ENCODE measurements around the gene NEDD4L.

NEDD4L gene

GRCh38 chr18:58408665-58409064 lies 364.6 kb downstream of the NEDD4L start:
- H3K9me3 ChIP-seq (ENCODE audit: insufficient read depth, low read depth, low read length): no peaks in the 10 kb centered on the region
- H3K9ac ChIP-seq (ENCODE audit: low read depth, low read length): no peak overlapping the region
- no peaks in the 10 kb centered on the region for H3K36me3 ChIP-seq (ENCODE audit: insufficient read depth, low read depth, low read length)
- no peak overlapping the region for H3K27ac ChIP-seq (ENCODE audit: low read length)
- H3K4me3 ChIP-seq (ENCODE audit: low read length): no peak overlapping the region
- no peaks in the 10 kb centered on the region for H3K4me1 ChIP-seq (ENCODE audit: insufficient read depth, low read length)
- no peaks in the 10 kb centered on the region for H3K27me3 ChIP-seq (ENCODE audit: insufficient read depth, low read length)

- no peaks in the 10 kb centered on the region for H3K27me3 ChIP-seq (ENCODE audit: insufficient read depth, low read length)
- H3K27ac ChIP-seq (ENCODE audit: low read length): no peak overlapping the region
- no peaks in the 10 kb centered on the region for H3K9me3 ChIP-seq (ENCODE audit: insufficient read depth, low read depth, low read length)
- H3K36me3 ChIP-seq (ENCODE audit: insufficient read depth, low read depth, low read length): no peaks in the 10 kb centered on the region
- H3K4me3 ChIP-seq (ENCODE audit: low read length): no peak overlapping the region
- H3K4me1 ChIP-seq (ENCODE audit: insufficient read depth, low read length): no peaks in the 10 kb centered on the region
- no peak overlapping the region for H3K9ac ChIP-seq (ENCODE audit: low read depth, low read length)
Observed at GRCh38 chr18:58409802-58410445, 365.9 kb downstream of the NEDD4L start.

GRCh38 chr18:58411323-58411722 lies 367.3 kb downstream of the NEDD4L start:
- no peak overlapping the region for H3K9ac ChIP-seq (ENCODE audit: low read depth, low read length)
- H3K36me3 ChIP-seq (ENCODE audit: insufficient read depth, low read depth, low read length): no peaks in the 10 kb centered on the region
- no peaks in the 10 kb centered on the region for H3K4me1 ChIP-seq (ENCODE audit: insufficient read depth, low read length)
- H3K9me3 ChIP-seq (ENCODE audit: insufficient read depth, low read depth, low read length): no peaks in the 10 kb centered on the region
- no peak overlapping the region for H3K27ac ChIP-seq (ENCODE audit: low read length)
- H3K4me3 ChIP-seq (ENCODE audit: low read length): no peak overlapping the region
- H3K27me3 ChIP-seq (ENCODE audit: insufficient read depth, low read length): no peaks in the 10 kb centered on the region

- H3K27ac ChIP-seq (ENCODE audit: low read length): no peak overlapping the region
- H3K36me3 ChIP-seq (ENCODE audit: insufficient read depth, low read depth, low read length): no peaks in the 10 kb centered on the region
- H3K4me3 ChIP-seq (ENCODE audit: low read length): no peak overlapping the region
- no peaks in the 10 kb centered on the region for H3K9me3 ChIP-seq (ENCODE audit: insufficient read depth, low read depth, low read length)
- no peaks in the 10 kb centered on the region for H3K4me1 ChIP-seq (ENCODE audit: insufficient read depth, low read length)
- H3K27me3 ChIP-seq (ENCODE audit: insufficient read depth, low read length): no peaks in the 10 kb centered on the region
- H3K9ac ChIP-seq (ENCODE audit: low read depth, low read length): no peak overlapping the region
Observed at GRCh38 chr18:58412844-58413666, 369.0 kb downstream of the NEDD4L start.

GRCh38 chr18:58413667-58414628 lies 369.9 kb downstream of the NEDD4L start:
- no peak overlapping the region for H3K27ac ChIP-seq (ENCODE audit: low read length)
- H3K9ac ChIP-seq (ENCODE audit: low read depth, low read length): no peak overlapping the region
- no peak overlapping the region for H3K4me3 ChIP-seq (ENCODE audit: low read length)
- no peaks in the 10 kb centered on the region for H3K4me1 ChIP-seq (ENCODE audit: insufficient read depth, low read length)
- no peaks in the 10 kb centered on the region for H3K36me3 ChIP-seq (ENCODE audit: insufficient read depth, low read depth, low read length)
- no peaks in the 10 kb centered on the region for H3K27me3 ChIP-seq (ENCODE audit: insufficient read depth, low read length)
- H3K9me3 ChIP-seq (ENCODE audit: insufficient read depth, low read depth, low read length): no peaks in the 10 kb centered on the region

GRCh38 chr18:58416014-58416703 lies 372.1 kb downstream of the NEDD4L start:
- no peak overlapping the region for H3K4me3 ChIP-seq (ENCODE audit: low read length)
- H3K36me3 ChIP-seq (ENCODE audit: insufficient read depth, low read depth, low read length): no peaks in the 10 kb centered on the region
- no peaks in the 10 kb centered on the region for H3K4me1 ChIP-seq (ENCODE audit: insufficient read depth, low read length)
- no peaks in the 10 kb centered on the region for H3K27me3 ChIP-seq (ENCODE audit: insufficient read depth, low read length)
- no peak overlapping the region for H3K9ac ChIP-seq (ENCODE audit: low read depth, low read length)
- no peak overlapping the region for H3K27ac ChIP-seq (ENCODE audit: low read length)
- H3K9me3 ChIP-seq (ENCODE audit: insufficient read depth, low read depth, low read length): no peaks in the 10 kb centered on the region

- Histone ChIP-seq H3K4me3 (ENCODE audit: low read length) (no peak overlapping the region), H3K36me3 (ENCODE audit: insufficient read depth, low read depth, low read length) (no peaks in the 10 kb centered on the region), H3K9ac (ENCODE audit: low read depth, low read length) (no peak overlapping the region), H3K27me3 (ENCODE audit: insufficient read depth, low read length) (no peaks in the 10 kb centered on the region), H3K9me3 (ENCODE audit: insufficient read depth, low read depth, low read length) (no peaks in the 10 kb centered on the region), H3K4me1 (ENCODE audit: insufficient read depth, low read length) (no peaks in the 10 kb centered on the region), H3K27ac (ENCODE audit: low read length) (no peak overlapping the region)
Observed at GRCh38 chr18:58416704-58417683, 373.0 kb downstream of the NEDD4L start.

GRCh38 chr18:58417752-58418151 lies 373.7 kb downstream of the NEDD4L start:
- Histone ChIP-seq H3K9ac (ENCODE audit: low read depth, low read length) (no peak overlapping the region), H3K4me3 (ENCODE audit: low read length) (no peak overlapping the region), H3K27ac (ENCODE audit: low read length) (no peak overlapping the region), H3K27me3 (ENCODE audit: insufficient read depth, low read length) (no peaks in the 10 kb centered on the region), H3K9me3 (ENCODE audit: insufficient read depth, low read depth, low read length) (no peaks in the 10 kb centered on the region), H3K36me3 (ENCODE audit: insufficient read depth, low read depth, low read length) (no peaks in the 10 kb centered on the region), H3K4me1 (ENCODE audit: insufficient read depth, low read length) (no peaks in the 10 kb centered on the region)

- H3K27ac ChIP-seq (ENCODE audit: low read length): no peak overlapping the region
- no peak overlapping the region for H3K4me3 ChIP-seq (ENCODE audit: low read length)
- no peaks in the 10 kb centered on the region for H3K27me3 ChIP-seq (ENCODE audit: insufficient read depth, low read length)
- no peaks in the 10 kb centered on the region for H3K9me3 ChIP-seq (ENCODE audit: insufficient read depth, low read depth, low read length)
- no peak overlapping the region for H3K9ac ChIP-seq (ENCODE audit: low read depth, low read length)
- H3K4me1 ChIP-seq (ENCODE audit: insufficient read depth, low read length): no peaks in the 10 kb centered on the region
- no peaks in the 10 kb centered on the region for H3K36me3 ChIP-seq (ENCODE audit: insufficient read depth, low read depth, low read length)
Observed at GRCh38 chr18:58418361-58418760, 374.3 kb downstream of the NEDD4L start.

- no peak overlapping the region for H3K4me3 ChIP-seq (ENCODE audit: low read length)
Observed at GRCh38 chr18:58419587-58420199, 375.7 kb downstream of the NEDD4L start.

More at GRCh38 chr18:58419587-58420199, 375.7 kb downstream of the NEDD4L start:
- Histone ChIP-seq H3K27ac (ENCODE audit: low read length) (no peak overlapping the region), H3K9ac (ENCODE audit: low read depth, low read length) (no peak overlapping the region), H3K4me1 (ENCODE audit: insufficient read depth, low read length) (no peaks in the 10 kb centered on the region), H3K9me3 (ENCODE audit: insufficient read depth, low read depth, low read length) (no peaks in the 10 kb centered on the region), H3K27me3 (ENCODE audit: insufficient read depth, low read length) (no peaks in the 10 kb centered on the region), H3K36me3 (ENCODE audit: insufficient read depth, low read depth, low read length) (no peaks in the 10 kb centered on the region)
